GM12878 (cell line): ENCODE results near the gene ISY1. TPM values are rescaled to one million over a fixed set of nuclear protein-coding genes. Genes with fewer than 3 reads are reported as not detected.
A peak's percentile ranks its signal among the peaks of the same experiment; 100 is the strongest.

Experiments used
- CREB1 ChIP-seq: IDR thresholded peaks from 2 replicates; pipeline ENCODE4 v1.6.1; 2012; ENCODE audit warnings: low read depth, mild to moderate bottlenecking, inconsistent platforms
- CREM ChIP-seq: IDR thresholded peaks from 2 replicates; pipeline ENCODE4 v1.6.1; 2014; ENCODE audit warnings: antibody characterized with exemption, low read depth
- EZH2 ChIP-seq: IDR thresholded peaks from 2 replicates; pipeline ENCODE4 v1.6.1; 2012; ENCODE audit warnings: low read depth, mild to moderate bottlenecking, control low read depth, inconsistent platforms, low read length, borderline replicate concordance; ENCODE audit not compliant: control insufficient read depth
- FOXM1 ChIP-seq: IDR thresholded peaks from 2 replicates; pipeline ENCODE4 v1.6.1; 2012; ENCODE audit warnings: low read depth, mild to moderate bottlenecking, inconsistent platforms, low read length, moderate library complexity
- HDGF ChIP-seq: fragments of 450-650 bp; IDR thresholded peaks from 2 replicates; pipeline ENCODE4 v1.6.1; 2016; ENCODE audit warnings: antibody characterized with exemption
- KLF5 ChIP-seq: fragments of 450-650 bp; IDR thresholded peaks from 2 replicates; pipeline ENCODE4 v1.6.1; 2014; ENCODE audit warnings: mild to moderate bottlenecking; ENCODE audit not compliant: partially characterized antibody
- MYB ChIP-seq: fragments of 150-350 bp; IDR thresholded peaks from 2 replicates; pipeline ENCODE4 v1.6.1; 2014; ENCODE audit warnings: mild to moderate bottlenecking, low read depth, low read length, borderline replicate concordance
- PAX8 ChIP-seq: fragments of 450-650 bp; IDR thresholded peaks from 2 replicates; pipeline ENCODE4 v1.6.1; 2017; ENCODE audit warnings: mild to moderate bottlenecking, moderate library complexity
- SPI1 ChIP-seq: IDR thresholded peaks from 2 replicates; pipeline ENCODE4 v1.6.1; 2011; ENCODE audit warnings: low read depth, mild to moderate bottlenecking, low read length, moderate library complexity, borderline replicate concordance; ENCODE audit not compliant: insufficient read depth
- SREBF2 ChIP-seq: IDR thresholded peaks from 2 replicates; pipeline ENCODE4 v1.6.1; 2012; ENCODE audit warnings: mild to moderate bottlenecking, low read length
- TBL1XR1 ChIP-seq: IDR thresholded peaks from 2 replicates; pipeline ENCODE4 v1.6.1; 2012; ENCODE audit warnings: low read depth, low read length, improper control_type of control experiment
- TCF12 ChIP-seq: IDR thresholded peaks from 2 replicates; pipeline ENCODE4 v1.6.1; 2011; ENCODE audit warnings: low read depth, mild to moderate bottlenecking, low read length
- polyA plus RNA-seq, 11 experiments: library from polyadenylated mRNA; depleted of rRNA in 4 of 11; unstranded in 6 of 11; stranded (reverse) in 5 of 11; fragments of >200 nt; fragmentation: Nextera tagmentation in 4 of 11; fragmentation: Illumina TruSeq in 1 of 11; extraction: Ambion mirVana in 4 of 11; extraction: Trizol in 1 of 11; gene quantifications; 1 replicate in 1 of 11; 2 replicates in 10 of 11; pipeline versions ENCODE4 v1.2.1 to v1.2.3, GENCODE V29; 2011 to 2016; ENCODE audit warnings: inconsistent platforms in 2 of 11, missing spikeins in 2 of 11, low read depth in 1 of 11
- total RNA-seq, 4 experiments: library from RNA; depleted of rRNA in 3 of 4; stranded (reverse); fragments of >200 nt in 3 of 4; fragmentation: Illumina TruSeq in 1 of 4; extraction: Trizol in 1 of 4; gene quantifications; 2 replicates each; pipeline versions ENCODE4 v1.2.1 to v1.2.3, GENCODE V29; 2013 to 2021
- TF ChIP-seq, protein P1 (sequence below): IDR thresholded peaks from 2 replicates; pipeline ENCODE4 v1.6.1; 2012; ENCODE audit warnings: improper control_type of control experiment, low read depth, low read length; ENCODE audit not compliant: insufficient replicate concordance
- TF ChIP-seq, protein P2 (sequence below): fragments of 450-650 bp; formaldehyde crosslinking; IDR thresholded peaks from 2 replicates; pipeline ENCODE4 v1.5.0; 2022; ENCODE audit warnings: mild to moderate bottlenecking, missing genetic modification characterization
- TF ChIP-seq, protein P3 (sequence below): IDR thresholded peaks from 2 replicates; pipeline ENCODE4 v1.6.1; 2012; ENCODE audit warnings: mild to moderate bottlenecking, low read depth, low read length
- TF ChIP-seq, protein P4 (sequence below): IDR thresholded peaks from 2 replicates; pipeline ENCODE4 v1.6.1; 2012; ENCODE audit warnings: low read depth, low read length, improper control_type of control experiment

Gene ISY1
- total and polyA plus RNA-seq, 10 of the 15 experiments (the other 5 are each of a cell fraction or from before 2014, with no cell fraction given): 28.3 to 72.2 (median 44.7) TPM

DNA sequence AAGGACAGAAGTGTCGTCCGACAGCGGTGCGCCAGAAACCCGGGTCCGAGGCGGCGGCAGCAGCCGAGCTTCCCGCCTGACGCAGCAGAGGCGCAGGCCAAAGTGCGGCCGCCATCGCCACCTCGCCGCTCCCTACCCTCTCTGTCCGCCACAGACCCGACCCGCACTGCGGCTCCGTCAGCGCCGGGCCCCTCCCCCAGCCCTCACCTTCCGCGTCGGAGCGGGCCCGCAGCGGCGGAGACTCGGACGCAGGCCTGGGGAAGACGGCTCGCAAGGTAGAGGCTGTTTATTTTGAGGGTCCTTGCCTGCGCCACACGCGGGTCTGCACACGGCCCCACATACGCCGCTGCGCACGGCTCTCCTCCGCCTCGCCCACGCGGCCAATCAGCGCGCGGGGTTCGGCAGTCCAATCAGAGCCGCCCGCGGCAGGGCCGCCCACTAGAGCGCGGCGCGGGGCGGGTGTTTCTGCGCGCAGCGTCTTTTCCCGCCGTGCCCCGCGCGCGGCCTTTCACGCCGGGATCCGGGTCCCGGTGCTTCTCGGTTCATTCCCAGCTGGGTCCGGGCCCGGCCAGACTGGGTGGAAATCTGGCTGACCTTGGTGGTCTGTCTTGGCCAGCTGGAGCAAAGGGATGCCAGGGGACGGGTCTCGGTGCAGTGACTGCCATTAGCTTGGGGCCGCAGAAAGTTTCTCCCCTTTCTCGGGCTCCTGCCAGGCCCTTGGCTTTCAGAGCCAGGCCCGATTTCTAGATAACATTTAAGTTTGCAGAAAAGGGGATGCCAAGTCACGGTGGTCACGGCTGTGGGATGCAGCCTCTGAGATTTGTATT is 22.9 kb upstream of the ISY1 start, which contains the start of gene CNBP (continued):
- TF ChIP-seq, protein P1, sequence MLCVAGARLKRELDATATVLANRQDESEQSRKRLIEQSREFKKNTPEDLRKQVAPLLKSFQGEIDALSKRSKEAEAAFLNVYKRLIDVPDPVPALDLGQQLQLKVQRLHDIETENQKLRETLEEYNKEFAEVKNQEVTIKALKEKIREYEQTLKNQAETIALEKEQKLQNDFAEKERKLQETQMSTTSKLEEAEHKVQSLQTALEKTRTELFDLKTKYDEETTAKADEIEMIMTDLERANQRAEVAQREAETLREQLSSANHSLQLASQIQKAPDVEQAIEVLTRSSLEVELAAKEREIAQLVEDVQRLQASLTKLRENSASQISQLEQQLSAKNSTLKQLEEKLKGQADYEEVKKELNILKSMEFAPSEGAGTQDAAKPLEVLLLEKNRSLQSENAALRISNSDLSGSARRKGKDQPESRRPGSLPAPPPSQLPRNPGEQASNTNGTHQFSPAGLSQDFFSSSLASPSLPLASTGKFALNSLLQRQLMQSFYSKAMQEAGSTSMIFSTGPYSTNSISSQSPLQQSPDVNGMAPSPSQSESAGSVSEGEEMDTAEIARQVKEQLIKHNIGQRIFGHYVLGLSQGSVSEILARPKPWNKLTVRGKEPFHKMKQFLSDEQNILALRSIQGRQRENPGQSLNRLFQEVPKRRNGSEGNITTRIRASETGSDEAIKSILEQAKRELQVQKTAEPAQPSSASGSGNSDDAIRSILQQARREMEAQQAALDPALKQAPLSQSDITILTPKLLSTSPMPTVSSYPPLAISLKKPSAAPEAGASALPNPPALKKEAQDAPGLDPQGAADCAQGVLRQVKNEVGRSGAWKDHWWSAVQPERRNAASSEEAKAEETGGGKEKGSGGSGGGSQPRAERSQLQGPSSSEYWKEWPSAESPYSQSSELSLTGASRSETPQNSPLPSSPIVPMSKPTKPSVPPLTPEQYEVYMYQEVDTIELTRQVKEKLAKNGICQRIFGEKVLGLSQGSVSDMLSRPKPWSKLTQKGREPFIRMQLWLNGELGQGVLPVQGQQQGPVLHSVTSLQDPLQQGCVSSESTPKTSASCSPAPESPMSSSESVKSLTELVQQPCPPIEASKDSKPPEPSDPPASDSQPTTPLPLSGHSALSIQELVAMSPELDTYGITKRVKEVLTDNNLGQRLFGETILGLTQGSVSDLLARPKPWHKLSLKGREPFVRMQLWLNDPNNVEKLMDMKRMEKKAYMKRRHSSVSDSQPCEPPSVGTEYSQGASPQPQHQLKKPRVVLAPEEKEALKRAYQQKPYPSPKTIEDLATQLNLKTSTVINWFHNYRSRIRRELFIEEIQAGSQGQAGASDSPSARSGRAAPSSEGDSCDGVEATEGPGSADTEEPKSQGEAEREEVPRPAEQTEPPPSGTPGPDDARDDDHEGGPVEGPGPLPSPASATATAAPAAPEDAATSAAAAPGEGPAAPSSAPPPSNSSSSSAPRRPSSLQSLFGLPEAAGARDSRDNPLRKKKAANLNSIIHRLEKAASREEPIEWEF: no peak
- TF ChIP-seq, protein P2, sequence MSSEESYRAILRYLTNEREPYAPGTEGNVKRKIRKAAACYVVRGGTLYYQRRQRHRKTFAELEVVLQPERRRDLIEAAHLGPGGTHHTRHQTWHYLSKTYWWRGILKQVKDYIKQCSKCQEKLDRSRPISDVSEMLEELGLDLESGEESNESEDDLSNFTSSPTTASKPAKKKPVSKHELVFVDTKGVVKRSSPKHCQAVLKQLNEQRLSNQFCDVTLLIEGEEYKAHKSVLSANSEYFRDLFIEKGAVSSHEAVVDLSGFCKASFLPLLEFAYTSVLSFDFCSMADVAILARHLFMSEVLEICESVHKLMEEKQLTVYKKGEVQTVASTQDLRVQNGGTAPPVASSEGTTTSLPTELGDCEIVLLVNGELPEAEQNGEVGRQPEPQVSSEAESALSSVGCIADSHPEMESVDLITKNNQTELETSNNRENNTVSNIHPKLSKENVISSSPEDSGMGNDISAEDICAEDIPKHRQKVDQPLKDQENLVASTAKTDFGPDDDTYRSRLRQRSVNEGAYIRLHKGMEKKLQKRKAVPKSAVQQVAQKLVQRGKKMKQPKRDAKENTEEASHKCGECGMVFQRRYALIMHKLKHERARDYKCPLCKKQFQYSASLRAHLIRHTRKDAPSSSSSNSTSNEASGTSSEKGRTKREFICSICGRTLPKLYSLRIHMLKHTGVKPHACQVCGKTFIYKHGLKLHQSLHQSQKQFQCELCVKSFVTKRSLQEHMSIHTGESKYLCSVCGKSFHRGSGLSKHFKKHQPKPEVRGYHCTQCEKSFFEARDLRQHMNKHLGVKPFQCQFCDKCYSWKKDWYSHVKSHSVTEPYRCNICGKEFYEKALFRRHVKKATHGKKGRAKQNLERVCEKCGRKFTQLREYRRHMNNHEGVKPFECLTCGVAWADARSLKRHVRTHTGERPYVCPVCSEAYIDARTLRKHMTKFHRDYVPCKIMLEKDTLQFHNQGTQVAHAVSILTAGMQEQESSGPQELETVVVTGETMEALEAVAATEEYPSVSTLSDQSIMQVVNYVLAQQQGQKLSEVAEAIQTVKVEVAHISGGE (CRISPR knock-in tag): no peak
- peak; percentile 35; the same call in 1 of the 2 replicates for TF ChIP-seq CREM
- TF ChIP-seq CREB1: peak; percentile 61; the same call in 1 of the 2 replicates
- TF ChIP-seq TBL1XR1: no peak
- TF ChIP-seq KLF5: peak; percentile 79
- no peak for TF ChIP-seq HDGF
- TF ChIP-seq, protein P3, sequence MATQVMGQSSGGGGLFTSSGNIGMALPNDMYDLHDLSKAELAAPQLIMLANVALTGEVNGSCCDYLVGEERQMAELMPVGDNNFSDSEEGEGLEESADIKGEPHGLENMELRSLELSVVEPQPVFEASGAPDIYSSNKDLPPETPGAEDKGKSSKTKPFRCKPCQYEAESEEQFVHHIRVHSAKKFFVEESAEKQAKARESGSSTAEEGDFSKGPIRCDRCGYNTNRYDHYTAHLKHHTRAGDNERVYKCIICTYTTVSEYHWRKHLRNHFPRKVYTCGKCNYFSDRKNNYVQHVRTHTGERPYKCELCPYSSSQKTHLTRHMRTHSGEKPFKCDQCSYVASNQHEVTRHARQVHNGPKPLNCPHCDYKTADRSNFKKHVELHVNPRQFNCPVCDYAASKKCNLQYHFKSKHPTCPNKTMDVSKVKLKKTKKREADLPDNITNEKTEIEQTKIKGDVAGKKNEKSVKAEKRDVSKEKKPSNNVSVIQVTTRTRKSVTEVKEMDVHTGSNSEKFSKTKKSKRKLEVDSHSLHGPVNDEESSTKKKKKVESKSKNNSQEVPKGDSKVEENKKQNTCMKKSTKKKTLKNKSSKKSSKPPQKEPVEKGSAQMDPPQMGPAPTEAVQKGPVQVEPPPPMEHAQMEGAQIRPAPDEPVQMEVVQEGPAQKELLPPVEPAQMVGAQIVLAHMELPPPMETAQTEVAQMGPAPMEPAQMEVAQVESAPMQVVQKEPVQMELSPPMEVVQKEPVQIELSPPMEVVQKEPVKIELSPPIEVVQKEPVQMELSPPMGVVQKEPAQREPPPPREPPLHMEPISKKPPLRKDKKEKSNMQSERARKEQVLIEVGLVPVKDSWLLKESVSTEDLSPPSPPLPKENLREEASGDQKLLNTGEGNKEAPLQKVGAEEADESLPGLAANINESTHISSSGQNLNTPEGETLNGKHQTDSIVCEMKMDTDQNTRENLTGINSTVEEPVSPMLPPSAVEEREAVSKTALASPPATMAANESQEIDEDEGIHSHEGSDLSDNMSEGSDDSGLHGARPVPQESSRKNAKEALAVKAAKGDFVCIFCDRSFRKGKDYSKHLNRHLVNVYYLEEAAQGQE: no peak
- peak; percentile 9; the same call in 1 of the 2 replicates for TF ChIP-seq MYB
- TF ChIP-seq SPI1: no peak
- no peak for TF ChIP-seq EZH2
- TF ChIP-seq TCF12: 0 out of 2 replicates have a peak, but pooled peaks have one; percentile 49
- no peak for TF ChIP-seq FOXM1
- no peak for TF ChIP-seq SREBF2
- TF ChIP-seq PAX8: no peak
- TF ChIP-seq, protein P4, sequence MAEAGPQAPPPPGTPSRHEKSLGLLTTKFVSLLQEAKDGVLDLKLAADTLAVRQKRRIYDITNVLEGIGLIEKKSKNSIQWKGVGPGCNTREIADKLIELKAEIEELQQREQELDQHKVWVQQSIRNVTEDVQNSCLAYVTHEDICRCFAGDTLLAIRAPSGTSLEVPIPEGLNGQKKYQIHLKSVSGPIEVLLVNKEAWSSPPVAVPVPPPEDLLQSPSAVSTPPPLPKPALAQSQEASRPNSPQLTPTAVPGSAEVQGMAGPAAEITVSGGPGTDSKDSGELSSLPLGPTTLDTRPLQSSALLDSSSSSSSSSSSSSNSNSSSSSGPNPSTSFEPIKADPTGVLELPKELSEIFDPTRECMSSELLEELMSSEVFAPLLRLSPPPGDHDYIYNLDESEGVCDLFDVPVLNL: peak; percentile 56; the same call in 1 of the 2 replicates
